Loucy (cell line): ENCODE measurements around the gene UBAC2.

ENCODE experiments used
- H2AFZ ChIP-seq: fragments of 200-600 bp; sonication (generic); 2 replicates; pipeline ENCODE4 v1.6.0; 2016; ENCODE audit warnings: antibody characterized with exemption, mild to moderate bottlenecking, low read length, moderate library complexity
- H3F3A ChIP-seq: fragments of 200-600 bp; 2 replicates; pipeline ENCODE4 v1.6.0; 2016; ENCODE audit warnings: antibody characterized with exemption, low read depth, mild to moderate bottlenecking
- H3K27me3 ChIP-seq: fragments of 200-600 bp; sonication (generic); 2 replicates; pipeline ENCODE4 v1.6.1; 2014; ENCODE audit warnings: low read length, mild to moderate bottlenecking; ENCODE audit not compliant: insufficient read depth, poor library complexity, severe bottlenecking
- H3K36me3 ChIP-seq: fragments of 200-600 bp; sonication (generic); 2 replicates; pipeline ENCODE4 v1.6.1; 2016; ENCODE audit warnings: low read length; ENCODE audit not compliant: insufficient read depth
- H3K4me1 ChIP-seq: fragments of 200-600 bp; sonication (generic); 2 replicates; pipeline ENCODE4 v1.5.1; 2014; ENCODE audit warnings: low read length, mild to moderate bottlenecking; ENCODE audit not compliant: insufficient read depth, poor library complexity, severe bottlenecking
- H3K4me2 ChIP-seq: fragments of 200-600 bp; sonication (generic); 2 replicates; pipeline ENCODE4 v1.6.0; 2014; ENCODE audit warnings: antibody characterized with exemption, low read length, low read depth, mild to moderate bottlenecking; ENCODE audit not compliant: poor library complexity, severe bottlenecking
- H3K4me3 ChIP-seq: fragments of 200-600 bp; sonication (generic); 2 replicates; pipeline ENCODE4 v1.5.1; 2014; ENCODE audit warnings: low read length, mild to moderate bottlenecking, mixed read lengths; ENCODE audit not compliant: poor library complexity, severe bottlenecking
- H3K79me2 ChIP-seq: fragments of 200-600 bp; sonication (generic); 2 replicates; pipeline ENCODE4 v1.6.1; 2014; ENCODE audit warnings: low read length; ENCODE audit not compliant: insufficient read depth
- H3K9ac ChIP-seq: fragments of 200-600 bp; sonication (generic); 2 replicates; pipeline ENCODE4 v1.6.0; 2014; ENCODE audit warnings: mild to moderate bottlenecking, low read depth, low read length, moderate library complexity; ENCODE audit not compliant: poor library complexity, severe bottlenecking
- H3K9me2 ChIP-seq: fragments of 200-600 bp; sonication (generic); replicated peaks from 2 replicates; pipeline ENCODE4 v1.6.1; 2016; ENCODE audit warnings: low read depth, low read length, mixed read lengths
- H3K9me3 ChIP-seq: fragments of 200-600 bp; sonication (generic); 2 replicates; pipeline ENCODE4 v1.6.1; 2014; ENCODE audit warnings: mild to moderate bottlenecking, antibody characterized with exemption, low read length, low read depth; ENCODE audit not compliant: insufficient read depth
- H4K20me1 ChIP-seq: fragments of 200-600 bp; sonication (generic); 2 replicates; pipeline ENCODE4 v1.6.0; 2014; ENCODE audit warnings: antibody characterized with exemption, low read length, mild to moderate bottlenecking; ENCODE audit not compliant: insufficient read depth, poor library complexity, severe bottlenecking
- EZH2phosphoT487 ChIP-seq: fragments of 200-600 bp; IDR thresholded peaks from 2 replicates; pipeline ENCODE4 v1.6.1; 2018; ENCODE audit warnings: antibody characterized with exemption, mild to moderate bottlenecking, moderate library complexity, borderline replicate concordance
- TF ChIP-seq, protein P1 (sequence below): fragments of 200-600 bp; sonication (generic); conservative IDR thresholded peaks from 2 replicates; pipeline ENCODE4 v1.5.1; 2014; ENCODE audit warnings: mild to moderate bottlenecking, antibody characterized with exemption, low read length

The UBAC2 gene

DNA sequence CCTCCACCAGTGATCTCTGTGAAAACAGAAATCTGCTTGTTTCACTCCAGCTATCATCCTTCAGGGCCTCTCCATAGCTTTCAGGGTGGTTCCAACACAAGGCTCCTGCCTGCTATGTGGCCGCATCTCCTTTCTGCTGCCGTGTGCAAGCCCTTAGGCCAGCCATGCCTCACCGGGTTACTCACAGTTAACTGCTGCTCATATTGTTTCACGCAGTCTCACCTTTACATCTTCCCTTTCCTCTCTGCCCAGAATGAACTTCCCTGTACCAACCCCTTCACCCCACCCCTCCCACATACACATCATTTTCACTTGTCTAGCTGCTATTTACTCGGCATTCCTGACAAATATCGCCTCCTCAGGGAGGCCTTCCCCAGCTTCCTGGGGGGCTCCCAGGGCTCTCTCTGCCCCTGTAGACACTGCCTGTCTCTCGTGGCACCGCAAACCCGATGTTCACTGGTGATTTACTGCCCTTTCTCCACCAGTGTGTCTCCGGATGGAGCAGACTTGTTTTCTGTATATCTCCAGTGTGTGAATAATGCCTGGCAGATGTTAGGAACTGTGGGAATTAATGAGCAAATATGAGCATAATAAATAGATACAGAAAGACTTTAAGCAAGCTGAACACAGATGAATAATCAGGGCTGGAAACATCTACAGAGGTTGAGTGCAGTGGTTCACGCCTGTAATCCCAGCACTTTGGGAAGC, 145.8 kb downstream of the UBAC2 start:
- no peak overlapping the region for H3K9ac ChIP-seq
- no peak overlapping the region for H3K4me3 ChIP-seq
- no peaks in the 10 kb centered on the region for H3K4me1 ChIP-seq
- no peaks in the 10 kb centered on the region for H3K27me3 ChIP-seq
- no peaks in the 10 kb centered on the region for H4K20me1 ChIP-seq
- TF ChIP-seq, protein P1, sequence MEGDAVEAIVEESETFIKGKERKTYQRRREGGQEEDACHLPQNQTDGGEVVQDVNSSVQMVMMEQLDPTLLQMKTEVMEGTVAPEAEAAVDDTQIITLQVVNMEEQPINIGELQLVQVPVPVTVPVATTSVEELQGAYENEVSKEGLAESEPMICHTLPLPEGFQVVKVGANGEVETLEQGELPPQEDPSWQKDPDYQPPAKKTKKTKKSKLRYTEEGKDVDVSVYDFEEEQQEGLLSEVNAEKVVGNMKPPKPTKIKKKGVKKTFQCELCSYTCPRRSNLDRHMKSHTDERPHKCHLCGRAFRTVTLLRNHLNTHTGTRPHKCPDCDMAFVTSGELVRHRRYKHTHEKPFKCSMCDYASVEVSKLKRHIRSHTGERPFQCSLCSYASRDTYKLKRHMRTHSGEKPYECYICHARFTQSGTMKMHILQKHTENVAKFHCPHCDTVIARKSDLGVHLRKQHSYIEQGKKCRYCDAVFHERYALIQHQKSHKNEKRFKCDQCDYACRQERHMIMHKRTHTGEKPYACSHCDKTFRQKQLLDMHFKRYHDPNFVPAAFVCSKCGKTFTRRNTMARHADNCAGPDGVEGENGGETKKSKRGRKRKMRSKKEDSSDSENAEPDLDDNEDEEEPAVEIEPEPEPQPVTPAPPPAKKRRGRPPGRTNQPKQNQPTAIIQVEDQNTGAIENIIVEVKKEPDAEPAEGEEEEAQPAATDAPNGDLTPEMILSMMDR: no peak
- no peak for TF ChIP-seq EZH2phosphoT487
- no peaks in the 10 kb centered on the region for H3K79me2 ChIP-seq
- no peak overlapping the region for H2AFZ ChIP-seq
- H3K9me3 ChIP-seq: no peaks in the 10 kb centered on the region
- H3K36me3 ChIP-seq: peaks cover 81% of the 10 kb centered on the region; the same call in 1 of the 2 replicates
- no peaks in the 10 kb centered on the region for H3K9me2 ChIP-seq
- no peaks in the 10 kb centered on the region for H3F3A ChIP-seq
- no peak overlapping the region for H3K4me2 ChIP-seq

GRCh38 chr13:99347335-99347878, 146.8 kb downstream of the UBAC2 start:
- H3K4me2 ChIP-seq: no peak overlapping the region
- H3F3A ChIP-seq: no peaks in the 10 kb centered on the region
- H3K9ac ChIP-seq: no peak overlapping the region
- no peaks in the 10 kb centered on the region for H3K9me2 ChIP-seq
- H3K27me3 ChIP-seq: no peaks in the 10 kb centered on the region
- TF ChIP-seq, protein P1: no peak
- no peak for TF ChIP-seq EZH2phosphoT487
- H3K4me1 ChIP-seq: no peaks in the 10 kb centered on the region
- no peak overlapping the region for H2AFZ ChIP-seq
- peaks cover 72% of the 10 kb centered on the region; the same call in 1 of the 2 replicates for H3K36me3 ChIP-seq
- H4K20me1 ChIP-seq: no peaks in the 10 kb centered on the region
- no peaks in the 10 kb centered on the region for H3K9me3 ChIP-seq
- H3K4me3 ChIP-seq: no peak overlapping the region
- H3K79me2 ChIP-seq: no peaks in the 10 kb centered on the region

DNA sequence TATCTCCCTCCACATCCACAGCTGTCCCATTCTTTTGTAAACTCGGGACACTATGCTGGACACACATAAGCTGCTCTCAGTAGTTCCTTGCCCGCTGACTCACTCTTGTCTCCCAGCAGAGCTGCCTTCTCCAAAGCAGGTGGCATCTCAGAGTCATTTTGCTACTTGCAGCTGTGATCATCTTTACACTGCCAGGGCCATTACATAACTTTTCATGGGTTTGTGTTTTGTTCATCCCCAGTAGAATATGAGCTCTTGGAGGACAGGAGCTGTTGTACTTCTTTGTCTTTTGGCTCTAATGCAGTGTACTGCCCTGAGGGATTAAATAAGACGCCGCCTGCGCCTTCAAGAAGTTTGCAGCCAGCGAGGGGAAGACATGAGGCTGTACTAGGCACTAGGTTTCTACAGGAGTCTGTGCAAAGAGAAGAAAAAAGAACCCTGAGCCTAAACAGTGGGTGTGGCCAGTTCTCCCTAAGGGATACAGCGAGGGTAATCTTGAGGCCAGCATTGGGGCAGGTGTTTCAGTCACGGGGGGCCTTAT, 147.3 kb downstream of the UBAC2 start:
- Histone ChIP-seq H3K27me3 (no peaks in the 10 kb centered on the region), H3K4me3 (no peak overlapping the region), H3K36me3 (peaks cover 66% of the 10 kb centered on the region; the same call in 1 of the 2 replicates), H4K20me1 (no peaks in the 10 kb centered on the region), H2AFZ (no peak overlapping the region), H3K9me2 (no peaks in the 10 kb centered on the region), H3K4me2 (no peak overlapping the region), H3F3A (no peaks in the 10 kb centered on the region), H3K79me2 (no peaks in the 10 kb centered on the region), H3K9ac (no peak overlapping the region), H3K9me3 (no peaks in the 10 kb centered on the region), H3K4me1 (no peaks in the 10 kb centered on the region)
- TF ChIP-seq, protein P1: no peak
